BLaER1 treated with 17β-estradiol and CSF1 and Interleukin-3, amounts not matched to agents 10 nM and 100 nM (cell line): ENCODE results near the gene GFPT2.
A peak's percentile ranks its signal among the peaks of the same experiment; 100 is the strongest.

Experiments
- H3K27ac ChIP-seq, 11 experiments: shearing (Covaris generic); formaldehyde crosslinking; 2 replicates each; pipeline ENCODE4 v1.8.1; 2022
- H3K27me3 ChIP-seq, 11 experiments: shearing (Covaris generic); formaldehyde crosslinking; 2 replicates each; pipeline ENCODE4 v1.8.1; 2022
- H3K36me3 ChIP-seq, 11 experiments: shearing (Covaris generic); formaldehyde crosslinking; 2 replicates each; pipeline ENCODE4 v1.8.1; 2022
- H3K4me1 ChIP-seq, 10 experiments: shearing (Covaris generic); formaldehyde crosslinking; 2 replicates each; pipeline ENCODE4 v1.8.1; 2022
- H3K4me2 ChIP-seq, 11 experiments: shearing (Covaris generic); formaldehyde crosslinking; 2 replicates each; pipeline ENCODE4 v1.8.1; 2022
- H3K4me3 ChIP-seq, 10 experiments: shearing (Covaris generic); formaldehyde crosslinking; 2 replicates each; pipeline ENCODE4 v1.8.1; 2022
- H3K9ac ChIP-seq, 11 experiments: shearing (Covaris generic); formaldehyde crosslinking; 2 replicates each; pipeline ENCODE4 v1.8.1; 2022
- H3K9me3 ChIP-seq, 11 experiments: shearing (Covaris generic); formaldehyde crosslinking; replicated peaks in 1 of 11; 2 replicates each; pipeline ENCODE4 v1.8.1; 2022
- H4K20me1 ChIP-seq, 11 experiments: shearing (Covaris generic); formaldehyde crosslinking; 2 replicates each; pipeline ENCODE4 v1.8.1; 2022
- Cebpa-rat ChIP-seq, 11 experiments: shearing (Covaris generic); IDR thresholded peaks; 2 replicates each; pipeline ENCODE4 v1.8.1; 2022

Gene GFPT2

DNA sequence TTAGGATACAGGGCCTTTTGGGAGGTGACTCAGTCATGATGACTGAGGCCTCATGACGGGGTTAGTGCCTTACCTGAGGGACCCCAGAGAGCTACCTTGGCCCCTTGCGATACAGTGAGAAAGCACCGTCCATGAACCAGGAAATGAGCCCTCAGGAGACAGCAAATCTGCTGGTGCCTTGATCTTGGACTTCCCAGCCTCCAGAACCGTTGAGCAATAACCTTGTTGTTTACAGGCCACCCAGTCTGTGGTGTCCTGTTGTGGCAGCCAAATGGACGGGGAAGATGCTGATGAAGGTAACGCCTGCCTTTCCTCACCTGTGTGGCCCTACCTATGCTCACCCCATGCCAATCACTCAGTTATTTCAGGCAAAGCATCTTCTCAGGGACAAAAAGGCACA lies 5.6 kb upstream of the GFPT2 start:
- Histone ChIP-seq H3K4me2 (no peak overlapping the region), H3K9ac (no peak overlapping the region), H3K27me3 (peaks cover 23 to 37% (median 29%) of the 10 kb centered on the region in 11 experiments), H3K36me3 (no peaks in the 10 kb centered on the region), H3K4me3 (no peak overlapping the region), H3K27ac (no peak overlapping the region), H4K20me1 (peaks cover 0 to 23% (median 9%) of the 10 kb centered on the region in 11 experiments; a peak in 6 of 22 replicates), H3K9me3 (peaks cover 0 to 10% (median 0%) of the 10 kb centered on the region in 11 experiments; a peak in 1 of 22 replicates), H3K4me1 (peaks cover 0 to 9% (median 5%) of the 10 kb centered on the region in 10 experiments; a peak in 9 of 20 replicates)
- TF ChIP-seq Cebpa-rat (IDR thresholded peaks at IDR 0.05), result no peak

DNA sequence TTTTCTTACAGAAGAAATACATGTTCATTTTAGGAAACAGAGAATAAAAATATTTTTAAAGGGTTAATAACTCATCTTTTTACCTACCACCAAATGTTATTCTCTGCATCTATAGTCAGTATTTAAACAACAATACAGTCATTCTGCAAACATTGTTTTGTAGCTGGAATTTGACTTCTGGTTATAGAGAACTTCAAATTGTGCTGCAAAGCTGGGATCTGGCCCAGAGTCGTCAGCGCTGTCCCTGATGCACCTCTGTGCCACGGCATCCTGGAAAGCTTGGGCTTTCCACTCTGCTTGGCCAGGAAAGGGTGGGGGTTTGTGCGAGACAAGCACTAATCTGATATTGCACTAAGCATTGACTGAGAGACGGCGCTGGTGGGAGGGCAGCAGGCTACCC lies 5.0 kb upstream of the GFPT2 start:
- no peak overlapping the region for H3K4me2 ChIP-seq
- no peak overlapping the region for H3K27ac ChIP-seq
- H3K9me3 ChIP-seq, result peaks cover 0 to 10% (median 0%) of the 10 kb centered on the region in 11 experiments; a peak in 1 of 22 replicates
- TF ChIP-seq Cebpa-rat (IDR thresholded peaks at IDR 0.05), result no peak
- H3K9ac ChIP-seq, result no peak overlapping the region
- H4K20me1 ChIP-seq, result peaks cover 0 to 23% (median 9%) of the 10 kb centered on the region in 11 experiments; a peak in 6 of 22 replicates
- H3K4me3 ChIP-seq, result no peak overlapping the region
- H3K4me1 ChIP-seq, result peaks cover 0 to 13% (median 7%) of the 10 kb centered on the region in 10 experiments; a peak in 10 of 20 replicates
- no peaks in the 10 kb centered on the region for H3K36me3 ChIP-seq
- H3K27me3 ChIP-seq, result peaks cover 29 to 42% (median 35%) of the 10 kb centered on the region in 11 experiments

DNA sequence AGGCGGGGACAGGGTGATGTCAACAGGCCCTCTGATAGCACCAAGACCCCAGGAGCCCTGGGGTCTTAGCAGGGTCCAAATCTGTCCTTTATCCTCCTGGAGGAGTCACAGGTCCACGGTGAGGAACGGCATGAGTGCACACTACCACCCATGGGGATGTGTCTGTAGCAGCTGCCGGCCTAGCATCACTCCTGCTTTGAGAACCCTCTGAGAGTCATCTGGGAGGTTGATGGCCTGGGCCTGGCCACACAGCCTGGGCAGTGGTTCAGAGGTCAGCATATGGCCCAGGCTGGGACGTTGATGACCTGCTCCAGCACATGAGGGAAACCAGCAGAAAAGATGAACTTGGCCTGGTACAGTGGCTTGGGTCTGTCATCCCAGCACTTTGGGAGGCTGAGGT lies 1.8 kb upstream of the GFPT2 start:
- Histone ChIP-seq H3K36me3 (no peaks in the 10 kb centered on the region), H4K20me1 (peaks cover 0 to 40% (median 11%) of the 10 kb centered on the region in 11 experiments; a peak in 11 of 22 replicates), H3K9me3 (peaks cover 0 to 7% (median 0%) of the 10 kb centered on the region in 11 experiments; a peak in 2 of 22 replicates), H3K27ac (no peak overlapping the region), H3K4me2 (no peak overlapping the region), H3K27me3 (peaks cover 50 to 74% (median 67%) of the 10 kb centered on the region in 11 experiments), H3K4me1 (peaks cover 4 to 17% (median 9%) of the 10 kb centered on the region in 10 experiments; a peak in 12 of 20 replicates), H3K9ac (no peak overlapping the region), H3K4me3 (no peak overlapping the region)
- no peak for TF ChIP-seq Cebpa-rat (IDR thresholded peaks at IDR 0.05)

DNA sequence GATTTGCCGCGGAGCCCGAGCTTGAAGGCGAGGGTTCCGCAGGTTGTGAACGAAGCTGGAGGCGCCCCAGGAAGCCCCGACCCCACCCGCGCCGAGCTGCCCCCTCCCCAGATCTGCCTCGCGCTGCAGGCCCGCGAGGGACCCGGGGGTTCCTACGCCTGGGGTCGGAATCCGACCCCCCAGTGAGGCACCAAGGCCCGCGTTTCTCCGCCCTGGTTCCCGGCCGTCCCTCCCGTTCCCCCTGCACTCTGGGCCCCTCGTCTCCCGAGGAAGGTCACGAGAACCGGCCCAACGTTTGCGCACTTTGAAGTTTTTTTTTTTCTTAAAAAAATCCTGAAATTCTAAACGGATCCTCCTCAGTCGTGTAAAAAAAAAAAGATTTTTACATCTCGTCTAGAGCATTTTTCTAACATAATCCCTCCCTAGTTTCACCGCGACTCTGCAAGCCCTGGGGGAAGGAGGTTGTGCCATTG lies 880 bp upstream of the GFPT2 start:
- no peaks in the 10 kb centered on the region for H3K36me3 ChIP-seq
- peaks cover 50 to 80% (median 71%) of the 10 kb centered on the region in 11 experiments for H3K27me3 ChIP-seq
- H3K4me3 ChIP-seq, result peak overlapping the region; percentile 59 to 76 (median 68)
- H3K4me1 ChIP-seq, result peaks cover 4 to 17% (median 9%) of the 10 kb centered on the region in 10 experiments; a peak in 12 of 20 replicates
- H3K9me3 ChIP-seq, result peaks cover 0 to 4% (median 0%) of the 10 kb centered on the region in 11 experiments; a peak in 1 of 22 replicates
- peak overlapping the region; percentile 26 to 76 (median 62); a peak in 15 of 22 replicates for H3K9ac ChIP-seq
- peak overlapping the region; percentile 85 to 100 (median 98) for H3K4me2 ChIP-seq
- no peak for TF ChIP-seq Cebpa-rat (IDR thresholded peaks at IDR 0.05)
- no peak overlapping the region for H3K27ac ChIP-seq
- peaks cover 0 to 40% (median 11%) of the 10 kb centered on the region in 11 experiments; a peak in 11 of 22 replicates for H4K20me1 ChIP-seq

DNA sequence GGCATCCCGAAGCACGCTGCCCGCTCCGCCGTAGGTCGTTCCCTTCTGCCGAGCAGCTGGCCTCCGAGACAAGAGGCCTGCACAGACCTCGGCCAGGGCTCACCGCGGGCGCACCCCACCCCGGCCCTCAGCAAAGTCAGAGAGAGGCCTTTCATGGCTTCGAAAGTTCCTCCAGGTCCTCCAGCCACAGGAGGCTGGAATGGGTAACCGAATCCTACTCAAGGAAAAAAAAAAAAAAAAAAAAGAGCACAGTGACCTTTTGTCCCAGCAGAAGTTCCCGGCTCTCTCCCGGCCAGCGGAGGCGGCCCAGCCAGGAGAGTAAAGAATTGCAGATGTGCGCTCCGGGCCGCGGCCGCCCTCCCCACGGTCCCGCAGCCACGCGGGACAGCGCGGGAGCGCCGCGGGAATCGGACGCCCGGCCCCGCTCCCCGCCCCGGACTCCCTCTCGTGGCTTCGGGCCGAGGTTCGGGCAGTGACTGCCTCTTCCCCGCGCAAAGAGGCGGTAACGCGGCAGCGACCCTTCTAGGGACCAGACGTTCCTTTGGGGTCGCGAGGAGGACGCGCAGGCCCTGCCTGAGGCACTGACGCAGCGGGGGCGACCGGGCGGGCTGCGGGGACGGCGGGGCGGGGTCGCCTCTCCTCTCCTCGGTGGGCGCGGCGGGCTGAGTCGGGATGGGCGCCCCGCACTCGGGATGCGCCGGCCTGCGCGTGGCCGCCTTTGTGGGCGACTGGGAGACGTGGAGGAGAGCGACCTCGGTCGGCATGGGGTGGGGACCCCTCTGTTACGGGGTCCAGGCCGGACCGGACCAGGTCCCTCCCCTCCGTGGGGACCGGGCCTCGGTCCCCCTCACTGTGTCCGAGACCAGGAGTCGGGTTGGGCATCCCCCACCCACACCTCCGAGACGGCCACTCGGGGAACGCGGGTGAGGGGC lies 754 bp downstream of the GFPT2 start:
- no peak for TF ChIP-seq Cebpa-rat (IDR thresholded peaks at IDR 0.05)
- peaks cover 50 to 80% (median 71%) of the 10 kb centered on the region in 11 experiments for H3K27me3 ChIP-seq

DNA sequence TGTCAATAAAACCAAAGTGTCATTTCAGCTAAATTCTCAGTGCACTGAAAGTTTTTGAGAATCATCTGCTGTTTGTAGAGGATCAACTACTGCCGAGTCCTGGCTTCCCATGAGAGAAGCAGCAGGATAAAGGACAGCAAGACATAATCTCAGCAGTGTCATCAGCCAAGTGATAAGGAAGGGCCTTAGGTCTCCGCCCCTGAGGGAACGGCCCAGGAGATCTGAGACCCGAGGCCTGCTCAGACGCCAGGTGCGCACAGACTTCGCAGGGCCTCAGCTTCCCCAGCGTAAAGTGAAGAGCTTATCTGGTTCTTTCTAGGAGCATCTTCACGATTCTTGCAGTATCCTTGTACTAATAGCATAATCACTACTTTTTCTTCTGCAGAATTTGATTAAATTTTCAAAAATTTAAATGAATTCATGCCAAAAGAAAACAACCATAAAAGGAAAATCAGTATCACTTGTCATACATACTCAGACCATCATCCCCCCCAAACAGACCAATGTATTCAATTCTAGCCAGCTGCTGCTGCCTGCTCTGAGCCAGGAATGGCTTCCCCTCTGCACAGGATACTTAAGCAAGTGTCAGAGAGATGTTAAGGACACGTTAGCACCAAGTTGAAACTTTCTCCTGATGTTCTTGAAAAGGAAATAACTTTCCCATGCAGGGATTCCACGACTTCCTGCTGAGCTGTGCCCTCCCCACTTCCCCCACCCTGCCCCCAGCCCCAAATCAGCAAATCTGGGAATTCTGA lies 2.2 kb downstream of the GFPT2 start:
- Histone ChIP-seq H3K27me3 (peaks cover 49 to 66% (median 64%) of the 10 kb centered on the region in 11 experiments), H3K4me2 (no peak overlapping the region), H3K4me1 (peaks cover 4 to 17% (median 9%) of the 10 kb centered on the region in 10 experiments; a peak in 12 of 20 replicates), H3K27ac (no peak overlapping the region), H3K9me3 (peaks cover 0 to 4% (median 0%) of the 10 kb centered on the region in 11 experiments; a peak in 1 of 22 replicates), H3K4me3 (no peak overlapping the region), H3K36me3 (no peaks in the 10 kb centered on the region), H3K9ac (no peak overlapping the region), H4K20me1 (peaks cover 0 to 32% (median 11%) of the 10 kb centered on the region in 11 experiments; a peak in 11 of 22 replicates)
- no peak for TF ChIP-seq Cebpa-rat (IDR thresholded peaks at IDR 0.05)

More for the DNA sequence above, 754 bp downstream of the GFPT2 start:
- peak overlapping the region in 3 of 11 experiments; percentile 19 to 58 (median 22); a peak in 3 of 22 replicates for H3K9ac ChIP-seq
- H3K4me1 ChIP-seq, result peaks cover 4 to 17% (median 9%) of the 10 kb centered on the region in 10 experiments; a peak in 12 of 20 replicates
- peak overlapping the region; percentile 85 to 100 (median 98) for H3K4me2 ChIP-seq
- no peaks in the 10 kb centered on the region for H3K36me3 ChIP-seq
- H4K20me1 ChIP-seq, result peaks cover 0 to 40% (median 11%) of the 10 kb centered on the region in 11 experiments; a peak in 11 of 22 replicates
- peaks cover 0 to 4% (median 0%) of the 10 kb centered on the region in 11 experiments; a peak in 1 of 22 replicates for H3K9me3 ChIP-seq
- H3K27ac ChIP-seq, result no peak overlapping the region
- peak overlapping the region; percentile 59 to 76 (median 68) for H3K4me3 ChIP-seq

DNA sequence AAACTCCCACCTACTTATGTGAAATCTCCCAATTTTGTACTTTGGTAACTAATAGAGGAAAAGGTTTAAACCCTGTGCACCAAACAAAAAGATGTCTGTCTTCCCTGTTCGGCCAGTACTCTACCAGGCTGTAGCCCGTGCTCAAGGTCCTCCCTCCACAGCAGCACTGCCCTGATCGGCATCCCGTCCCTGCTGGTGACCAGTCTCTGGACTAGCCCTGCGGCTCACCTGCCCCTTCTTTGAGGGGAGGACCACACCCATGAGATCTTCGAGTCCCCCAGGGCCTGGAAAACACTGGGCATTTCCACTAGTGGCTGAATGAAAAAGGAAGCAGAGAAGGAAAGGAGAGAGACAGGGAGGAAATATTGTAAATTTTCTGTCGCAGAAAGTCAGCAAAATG lies 2.8 kb downstream of the GFPT2 start:
- Histone ChIP-seq H3K9ac (no peak overlapping the region), H3K4me3 (no peak overlapping the region), H4K20me1 (peaks cover 0 to 32% (median 11%) of the 10 kb centered on the region in 11 experiments; a peak in 11 of 22 replicates), H3K36me3 (no peaks in the 10 kb centered on the region), H3K4me2 (no peak overlapping the region), H3K9me3 (peaks cover 0 to 4% (median 0%) of the 10 kb centered on the region in 11 experiments; a peak in 1 of 22 replicates), H3K4me1 (peaks cover 4 to 17% (median 9%) of the 10 kb centered on the region in 10 experiments; a peak in 12 of 20 replicates), H3K27me3 (peaks cover 43 to 60% (median 58%) of the 10 kb centered on the region in 11 experiments), H3K27ac (no peak overlapping the region)
- TF ChIP-seq Cebpa-rat (IDR thresholded peaks at IDR 0.05), result no peak

DNA sequence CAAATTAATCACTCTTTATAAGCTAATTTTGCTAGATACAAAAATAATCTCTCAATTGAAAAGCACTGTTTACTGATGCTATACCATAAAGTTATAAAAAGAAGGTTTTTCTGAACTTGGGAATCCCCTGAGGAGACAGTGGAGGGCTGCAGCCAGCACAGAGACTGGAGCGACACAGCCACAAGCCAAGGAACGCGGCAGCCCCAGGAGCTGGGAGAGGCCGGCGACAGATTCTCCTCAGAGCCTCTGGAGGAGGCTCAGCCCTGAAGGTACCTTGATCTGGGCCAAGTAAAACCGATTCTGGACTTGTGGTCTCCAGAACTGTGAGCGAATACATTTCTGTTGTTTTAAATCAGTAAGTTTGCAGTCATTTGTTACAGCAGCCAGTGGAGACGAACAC lies 3.7 kb downstream of the GFPT2 start:
- peaks cover 4 to 15% (median 10%) of the 10 kb centered on the region in 10 experiments; a peak in 14 of 20 replicates for H3K4me1 ChIP-seq

More for the DNA sequence above, 3.7 kb downstream of the GFPT2 start:
- Histone ChIP-seq H3K4me2 (no peak overlapping the region), H3K36me3 (no peaks in the 10 kb centered on the region), H3K27ac (no peak overlapping the region), H3K9me3 (peaks cover 0 to 4% (median 0%) of the 10 kb centered on the region in 11 experiments; a peak in 1 of 22 replicates), H4K20me1 (peaks cover 0 to 24% (median 5%) of the 10 kb centered on the region in 11 experiments; a peak in 11 of 22 replicates), H3K9ac (no peak overlapping the region), H3K4me3 (no peak overlapping the region), H3K27me3 (peaks cover 34 to 51% (median 49%) of the 10 kb centered on the region in 11 experiments)
- no peak for TF ChIP-seq Cebpa-rat (IDR thresholded peaks at IDR 0.05)
